Hepatocyte (in vitro differentiated cells): ENCODE results near the gene CCDC137.

ENCODE experiments used
- EZH2 ChIP-seq: fragments of 200-600 bp; sonication (generic); IDR thresholded peaks from 2 replicates; pipeline ENCODE4 v1.6.1; 2016; ENCODE audit warnings: antibody characterized with exemption, mild to moderate bottlenecking, borderline replicate concordance
- EZH2phosphoT487 ChIP-seq: fragments of 200-600 bp; sonication (generic); IDR thresholded peaks from one replicate; pipeline ENCODE4 v1.6.1; 2018; ENCODE audit warnings: antibody characterized with exemption, mild to moderate bottlenecking, low read depth, moderate library complexity; ENCODE audit not compliant: unreplicated experiment, severe bottlenecking
- TF ChIP-seq, protein P1 (sequence below): fragments of 200-600 bp; sonication (generic); IDR thresholded peaks from 2 replicates; pipeline ENCODE4 v1.5.1; 2016; ENCODE audit warnings: antibody characterized with exemption, mild to moderate bottlenecking; ENCODE audit not compliant: poor library complexity

DNA sequence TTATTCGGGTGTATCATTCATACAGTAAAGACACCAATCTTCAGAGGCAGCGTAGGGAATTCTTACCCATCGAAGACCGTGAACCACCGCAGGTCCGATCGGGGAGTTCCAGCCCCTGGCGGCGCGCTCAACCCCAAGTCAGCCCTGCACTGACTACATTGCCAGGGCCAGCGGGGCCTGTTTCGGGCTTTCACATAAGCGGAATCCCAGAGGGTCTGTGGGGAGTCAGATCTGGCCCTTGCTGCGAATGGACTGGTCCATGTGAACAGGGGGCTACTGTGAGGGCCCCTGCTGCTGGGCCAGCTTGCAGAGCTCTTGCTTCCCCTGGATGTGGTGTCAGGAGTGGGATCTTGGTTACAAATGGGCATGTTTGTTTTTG lies 17.8 kb upstream of the CCDC137 start:
- TF ChIP-seq, protein P1, sequence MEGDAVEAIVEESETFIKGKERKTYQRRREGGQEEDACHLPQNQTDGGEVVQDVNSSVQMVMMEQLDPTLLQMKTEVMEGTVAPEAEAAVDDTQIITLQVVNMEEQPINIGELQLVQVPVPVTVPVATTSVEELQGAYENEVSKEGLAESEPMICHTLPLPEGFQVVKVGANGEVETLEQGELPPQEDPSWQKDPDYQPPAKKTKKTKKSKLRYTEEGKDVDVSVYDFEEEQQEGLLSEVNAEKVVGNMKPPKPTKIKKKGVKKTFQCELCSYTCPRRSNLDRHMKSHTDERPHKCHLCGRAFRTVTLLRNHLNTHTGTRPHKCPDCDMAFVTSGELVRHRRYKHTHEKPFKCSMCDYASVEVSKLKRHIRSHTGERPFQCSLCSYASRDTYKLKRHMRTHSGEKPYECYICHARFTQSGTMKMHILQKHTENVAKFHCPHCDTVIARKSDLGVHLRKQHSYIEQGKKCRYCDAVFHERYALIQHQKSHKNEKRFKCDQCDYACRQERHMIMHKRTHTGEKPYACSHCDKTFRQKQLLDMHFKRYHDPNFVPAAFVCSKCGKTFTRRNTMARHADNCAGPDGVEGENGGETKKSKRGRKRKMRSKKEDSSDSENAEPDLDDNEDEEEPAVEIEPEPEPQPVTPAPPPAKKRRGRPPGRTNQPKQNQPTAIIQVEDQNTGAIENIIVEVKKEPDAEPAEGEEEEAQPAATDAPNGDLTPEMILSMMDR: no peak
- TF ChIP-seq EZH2 (no peak), EZH2phosphoT487 (no peak)
